Activated gamma-delta T cell treated with Interleukin-2 at 50 U/mL for 16 hours (primary cell): ENCODE results near the gene SLC24A4.

Experiments
- DNase-seq: peaks from one replicate; pipeline ENCODE4 v3.0.0-alpha.2; 2020

SLC24A4 gene

GRCh38 chr14:92484132-92484823, 161.3 kb downstream of the SLC24A4 start:
- no peak for DNase-seq

GRCh38 chr14:92486881-92487280, 163.9 kb downstream of the SLC24A4 start:
- DNase-seq, result no peak

DNA sequence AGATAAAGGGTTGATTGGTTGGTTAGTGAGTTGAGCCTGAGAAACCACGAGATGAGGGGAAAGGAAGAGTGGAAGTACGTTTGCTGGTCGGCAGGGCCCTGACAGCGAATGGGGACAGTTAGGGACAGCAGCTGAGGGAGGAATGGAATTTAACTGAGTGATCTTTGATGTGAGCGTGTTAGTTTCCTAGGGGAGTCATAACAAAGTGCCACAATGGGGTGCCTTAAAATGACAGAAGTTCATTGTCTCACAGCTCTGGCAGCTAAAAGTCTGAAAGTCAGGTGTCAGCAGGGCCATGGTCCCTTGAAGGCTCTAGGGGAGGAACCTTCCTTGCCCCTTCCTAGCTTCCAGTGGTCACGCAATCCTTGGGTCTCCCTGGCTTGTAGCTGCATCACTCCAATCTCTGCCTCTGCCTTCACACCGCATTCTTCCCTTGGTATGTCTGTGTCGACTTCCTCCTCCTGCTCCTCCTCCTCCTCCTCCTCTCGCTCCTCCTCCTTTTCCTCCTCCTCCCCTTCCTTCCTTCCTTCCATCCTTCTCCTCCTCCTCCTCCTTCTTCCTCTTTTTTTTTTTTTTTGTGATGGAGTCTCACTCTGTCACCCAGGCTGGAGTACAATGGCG, 164.7 kb downstream of the SLC24A4 start:
- no peak for DNase-seq

DNA sequence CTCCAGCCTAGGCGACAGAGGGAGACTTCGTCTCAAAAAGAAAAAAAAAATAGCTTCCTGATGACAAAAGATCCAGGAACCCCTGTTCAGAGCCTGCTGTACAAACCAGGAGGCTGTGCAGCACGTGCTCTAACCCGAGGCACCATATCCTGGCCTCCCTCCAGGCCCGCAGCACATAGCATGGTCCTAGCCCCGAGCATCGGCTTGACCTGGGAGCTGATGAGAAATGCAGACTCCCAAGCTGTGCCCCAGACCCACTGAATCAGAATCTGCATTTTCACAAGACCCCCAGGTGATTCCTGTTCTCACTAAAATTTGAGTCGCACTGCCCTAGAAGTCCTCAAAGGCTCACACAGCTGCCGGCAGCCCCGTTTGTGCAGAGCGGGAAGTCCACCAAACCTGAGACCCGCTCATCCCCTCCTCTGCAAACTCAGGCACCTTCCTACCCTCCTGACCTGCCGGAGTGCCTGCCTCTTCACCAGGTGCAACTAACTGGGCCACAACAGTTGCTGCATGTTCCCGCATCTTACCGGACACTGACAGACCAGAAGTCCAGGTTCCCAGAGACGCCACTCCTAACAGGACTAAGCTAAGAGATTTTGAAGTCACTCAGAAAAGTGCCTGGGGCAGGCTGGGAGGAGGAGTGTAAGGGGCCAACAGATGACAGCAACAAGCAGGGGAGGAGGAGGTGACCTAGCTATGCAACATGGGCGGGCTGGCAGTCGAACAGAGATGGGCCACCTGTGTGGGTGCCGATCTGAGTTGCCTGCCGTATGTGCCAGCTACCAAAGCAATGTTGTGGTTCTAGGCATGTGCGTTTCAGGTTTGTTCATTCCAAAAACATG, 166.7 kb downstream of the SLC24A4 start:
- no peak for DNase-seq

DNA sequence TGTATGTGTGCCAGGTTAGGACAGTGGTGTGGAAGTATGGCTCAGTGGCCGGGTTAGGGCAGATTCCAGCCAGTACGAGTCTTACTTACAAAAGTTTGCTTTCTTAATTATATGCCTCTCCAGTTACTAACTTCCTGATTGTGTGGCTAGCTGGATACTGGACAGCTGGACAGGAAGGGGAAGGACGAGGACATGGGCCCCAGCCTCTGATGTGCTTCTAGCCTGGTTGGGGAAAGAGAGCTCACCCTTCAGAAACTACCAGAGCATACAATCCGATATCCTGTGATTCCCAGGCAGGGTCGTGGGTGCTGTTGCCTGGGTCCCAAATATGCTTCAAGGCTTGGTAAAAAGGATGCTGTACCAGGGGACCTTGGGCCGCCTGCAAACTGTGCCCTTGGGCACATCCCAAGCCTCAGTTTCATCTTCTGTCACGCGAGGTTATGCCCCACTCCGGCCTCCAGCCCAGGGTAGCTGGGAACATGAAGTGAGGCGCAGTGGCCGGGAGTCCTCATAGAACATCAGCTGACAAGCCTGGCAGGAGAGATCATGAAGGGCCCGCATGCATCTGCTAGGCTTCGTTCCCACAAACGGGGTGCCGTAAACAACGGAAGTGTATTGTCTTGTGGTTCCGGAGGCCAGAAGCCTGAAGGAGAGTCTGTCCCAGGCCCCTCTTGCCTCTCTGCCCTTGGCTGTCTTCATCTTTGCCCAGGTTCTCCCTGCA, 167.4 kb downstream of the SLC24A4 start:
- no peak for DNase-seq

- DNase-seq, result no peak
These were observed 168.8 kb downstream of the SLC24A4 start for GRCh38 chr14:92491782-92492181.

- DNase-seq, result no peak
These were observed 169.3 kb downstream of the SLC24A4 start for GRCh38 chr14:92492258-92492657.

DNA sequence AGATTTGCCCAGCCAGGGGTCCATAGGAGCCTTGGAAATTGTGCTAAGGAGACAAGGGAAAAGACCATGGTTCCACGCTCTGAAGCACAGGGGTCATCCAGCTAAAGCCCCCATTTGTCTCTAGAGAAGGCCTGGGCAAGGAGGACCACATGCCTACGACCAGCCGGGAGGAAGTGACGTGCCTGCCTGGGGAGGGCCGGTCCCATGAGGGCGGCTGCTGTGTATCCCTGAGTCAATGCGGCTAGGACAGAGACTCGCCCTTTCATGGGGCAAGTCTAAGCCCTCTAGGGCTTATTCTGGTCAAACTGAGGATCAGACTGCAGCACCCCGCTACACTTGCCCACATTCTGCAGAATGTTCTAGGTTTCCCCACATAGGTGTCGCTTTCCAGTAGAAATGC, 170.1 kb downstream of the SLC24A4 start:
- DNase-seq, result no peak

GRCh38 chr14:92493492-92493891, 170.5 kb downstream of the SLC24A4 start:
- no peak for DNase-seq

DNA sequence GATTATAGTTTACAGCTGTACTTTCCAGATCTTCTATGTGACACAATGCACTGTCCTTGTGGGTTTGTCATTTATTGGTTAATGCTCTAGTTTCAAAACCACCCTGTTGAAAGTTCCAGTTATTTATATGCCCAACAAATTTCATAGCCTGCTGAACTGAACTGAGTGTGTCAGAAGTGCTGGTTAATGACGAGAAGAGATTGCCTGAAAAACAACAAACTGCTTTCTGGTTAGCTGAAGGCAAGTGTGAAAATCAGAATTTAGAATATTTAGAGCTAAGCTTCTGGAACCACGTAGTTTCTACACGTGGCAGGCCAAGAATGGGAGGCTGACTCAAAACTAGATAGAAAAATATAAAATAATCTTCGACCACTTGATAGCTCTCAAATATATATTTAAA, 171.5 kb downstream of the SLC24A4 start:
- no peak for DNase-seq

DNA sequence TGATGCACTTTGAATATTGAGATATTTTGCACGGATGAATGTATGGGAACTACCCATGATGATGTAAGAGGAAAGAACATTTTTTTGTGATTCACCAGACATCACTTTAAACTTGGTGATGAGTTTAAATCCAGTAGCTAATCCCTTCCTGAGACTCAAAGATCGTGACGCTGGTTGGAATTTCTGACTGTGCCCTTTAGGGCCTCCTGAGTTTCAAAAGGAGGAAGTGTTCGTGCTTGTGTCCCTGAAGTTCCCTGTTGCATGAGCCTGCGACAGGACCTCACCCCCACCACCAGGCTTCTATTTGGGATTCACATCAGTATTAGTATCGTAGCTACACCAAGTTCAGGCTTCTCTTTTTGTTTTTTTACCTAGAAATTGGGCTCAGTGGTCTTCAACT, 172.1 kb downstream of the SLC24A4 start:
- no peak for DNase-seq

DNA sequence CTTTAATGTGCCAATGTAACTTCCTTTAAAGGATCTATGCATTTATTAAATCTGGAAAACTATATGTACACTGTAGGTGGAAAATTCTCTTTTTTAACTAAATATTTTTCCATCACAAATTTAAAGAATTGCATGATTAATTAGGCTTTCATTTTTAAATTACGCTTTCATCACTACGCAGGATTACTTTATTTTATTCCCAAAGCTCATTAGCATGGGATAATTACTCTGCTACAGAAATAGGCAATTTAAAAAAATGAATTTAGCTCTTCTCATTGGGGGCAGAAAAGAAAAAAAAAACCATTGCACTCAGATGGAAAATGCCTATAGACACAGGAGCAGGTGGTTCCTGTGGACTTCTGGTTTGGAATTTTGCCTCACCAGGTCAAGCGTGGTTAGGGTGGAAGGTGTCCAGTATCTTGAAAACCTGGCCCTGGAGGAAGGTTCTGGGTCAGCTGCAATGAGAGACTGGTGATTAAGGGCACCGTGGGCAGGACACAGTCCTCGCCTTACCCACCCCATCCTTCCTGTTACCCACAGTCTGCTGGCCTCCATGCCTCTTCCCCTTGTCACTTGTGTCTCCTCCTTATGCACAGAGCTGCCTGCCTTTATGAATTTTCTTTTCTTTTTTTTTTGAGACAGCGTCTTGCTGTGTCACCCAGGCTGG, 173.4 kb downstream of the SLC24A4 start:
- no peak for DNase-seq

DNA sequence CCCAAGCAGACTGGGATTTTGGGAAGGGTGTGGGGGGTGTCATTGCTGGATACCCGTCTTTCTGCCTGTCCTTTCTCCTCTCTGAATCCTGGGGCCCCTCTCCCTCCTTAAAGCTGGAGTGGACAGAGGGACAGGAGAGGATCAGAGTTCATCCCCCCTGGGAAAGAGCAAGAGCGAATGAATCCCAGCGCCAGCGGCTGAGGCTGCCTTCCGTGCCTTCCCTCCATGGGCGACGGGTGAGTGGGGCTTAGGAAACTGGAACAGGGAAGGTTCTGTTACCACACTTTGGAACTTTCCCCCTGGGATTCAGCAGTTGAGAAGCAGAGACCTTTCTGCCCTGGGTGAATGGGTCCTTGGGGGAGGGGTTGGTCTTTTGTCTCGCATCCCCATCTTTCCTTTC, 174.4 kb downstream of the SLC24A4 start:
- no peak for DNase-seq

- DNase-seq, result no peak
These were observed 176.3 kb downstream of the SLC24A4 start for GRCh38 chr14:92499234-92499633.

DNA sequence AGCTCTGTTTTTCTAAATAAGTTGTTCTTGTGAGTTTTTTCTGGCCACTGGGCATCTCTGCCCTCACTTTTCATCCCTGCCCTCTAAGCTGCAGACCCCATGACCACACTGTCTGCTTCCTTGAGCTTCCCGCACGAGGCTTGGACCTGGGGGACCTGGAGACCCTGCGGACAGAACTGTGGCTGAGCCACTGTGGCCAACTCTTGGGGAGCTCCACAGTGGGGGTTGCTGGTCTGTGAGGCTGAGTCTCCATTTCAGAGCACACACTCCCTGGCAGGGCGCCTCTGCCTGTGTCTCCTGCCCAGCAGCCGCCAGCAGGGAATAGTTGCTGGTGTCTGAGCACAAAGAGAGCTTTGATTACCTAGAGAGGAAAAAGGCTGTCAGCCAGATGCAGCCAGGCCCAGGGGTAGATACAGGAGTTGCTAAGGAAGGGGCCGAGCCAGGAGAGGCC, 177.6 kb downstream of the SLC24A4 start:
- DNase-seq, result no peak

DNA sequence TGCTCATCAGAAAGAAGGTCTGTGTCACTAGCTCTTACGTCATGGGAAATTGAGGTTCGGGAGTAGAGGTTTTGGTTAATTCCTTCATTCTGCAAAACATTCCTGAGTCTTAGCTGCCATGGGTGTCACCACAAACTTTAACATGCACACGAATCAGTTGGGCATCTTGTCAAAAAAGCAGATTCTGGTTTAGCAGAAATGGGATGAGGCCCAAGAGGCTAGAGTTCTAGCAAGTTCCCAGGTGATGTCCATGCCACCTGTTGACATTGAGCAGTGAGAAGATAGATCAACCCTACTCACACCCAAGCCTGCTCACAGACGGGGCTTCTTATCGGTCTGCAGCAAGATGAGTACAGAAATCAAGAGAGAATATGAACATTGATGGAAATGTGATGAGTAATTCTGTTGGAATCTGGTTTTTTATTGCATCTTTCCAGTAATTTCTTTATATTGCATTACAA, 179.0 kb downstream of the SLC24A4 start:
- DNase-seq, result no peak

- no peak for DNase-seq
These were observed 179.7 kb downstream of the SLC24A4 start for GRCh38 chr14:92502541-92503286.

- DNase-seq, result no peak
These were observed 181.0 kb downstream of the SLC24A4 start for GRCh38 chr14:92503756-92504491.

DNA sequence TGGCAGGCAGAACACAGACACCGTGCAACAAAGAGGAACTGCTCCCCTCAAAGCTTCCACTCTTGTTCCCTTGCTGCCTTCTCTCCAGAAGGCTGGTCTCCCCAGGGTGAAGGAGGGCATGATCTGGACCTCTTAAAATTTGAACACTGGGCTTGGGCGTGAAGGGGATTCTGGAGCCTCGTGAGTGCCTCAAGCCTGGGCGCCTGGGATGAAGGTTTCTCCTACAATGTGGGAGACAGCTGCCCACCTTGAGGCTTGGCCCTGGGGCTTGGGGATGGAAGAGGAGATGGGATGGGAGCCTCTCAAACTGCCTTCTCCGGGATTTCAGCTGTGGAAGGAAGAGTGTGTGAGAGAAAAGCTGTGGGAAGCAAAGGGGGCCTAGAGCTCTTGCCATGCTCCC, 182.9 kb downstream of the SLC24A4 start:
- DNase-seq, result no peak

DNA sequence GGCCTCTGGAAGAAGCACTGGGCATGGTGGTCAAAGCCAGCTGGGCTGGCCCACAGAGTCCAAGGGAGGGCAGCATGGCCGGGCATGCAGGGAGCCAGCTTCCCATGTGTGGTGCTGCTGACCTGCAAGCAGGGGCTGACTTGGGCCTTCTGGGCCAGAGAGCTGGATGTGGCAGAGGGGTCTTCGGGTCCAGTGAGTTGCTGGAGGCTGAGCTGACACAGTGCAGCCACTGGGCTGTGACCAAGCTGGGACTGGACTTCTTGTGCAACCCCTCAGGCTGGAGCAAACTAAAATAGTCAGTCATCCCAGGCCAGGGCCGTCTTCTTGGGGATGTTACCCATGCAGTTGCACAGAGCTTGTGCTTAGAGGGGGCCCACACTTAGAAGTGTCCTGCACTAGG, 183.3 kb downstream of the SLC24A4 start:
- DNase-seq, result no peak

DNA sequence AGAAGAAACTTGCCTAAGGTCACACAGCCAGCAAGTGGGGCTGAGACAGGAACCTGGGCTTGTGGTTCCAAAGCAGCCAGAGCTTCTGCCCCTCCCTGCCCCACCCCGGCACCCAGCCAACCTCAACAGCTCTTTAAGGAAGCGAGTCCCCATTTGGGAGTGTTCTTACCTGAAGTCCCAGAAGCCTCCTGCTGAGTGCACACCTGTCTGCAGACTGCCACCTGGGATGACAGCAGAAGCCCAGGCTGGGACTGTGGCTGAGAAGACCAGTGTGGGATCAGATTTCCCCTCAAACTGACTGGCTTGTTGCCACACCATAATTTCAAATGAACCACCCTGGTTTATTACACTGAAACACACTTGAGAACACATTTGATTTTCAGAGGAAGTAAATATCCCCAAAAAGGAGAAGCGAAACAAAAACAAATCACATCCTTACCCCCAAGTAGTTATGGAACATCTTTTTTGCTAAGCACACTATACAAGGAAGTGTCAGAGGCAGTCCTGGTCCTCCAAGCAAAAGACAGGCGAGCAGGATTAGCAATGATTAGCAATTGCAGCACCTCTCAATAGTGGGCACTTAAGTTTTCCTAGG, 184.3 kb downstream of the SLC24A4 start:
- no peak for DNase-seq
